ENCODE measurements around the gene ATXN7L2.

GRCh38 chr1:109434484-109434883, 49.2 kb upstream of the ATXN7L2 start:
- TF ChIP-seq GATA2 (IDR thresholded peaks at IDR 0.05; ENCODE audit: low read depth, low read length) (no peak), GATA3 (IDR thresholded peaks at IDR 0.05; ENCODE audit: low read depth, low read length) (no peak)

Data from SH-SY5Y (cell line).